GM21528 (cell line): ENCODE data around the gene NYNRIN.
"Not testable (repeated sequence)": the region's sequence is repeated elsewhere in the genome, so short reads cannot be mapped to it uniquely, and the experiment has no call there.

Source experiments
- ATAC-seq: cut with Tn5 transposase; IDR thresholded peaks from one replicate; pipeline ENCODE4 v1.9.1; 2021; ENCODE audit warnings: mild to moderate bottlenecking, moderate library complexity; ENCODE audit not compliant: unreplicated experiment, low FRiP score

Gene NYNRIN

GRCh38 chr14:24398653-24399446, at the start of gene NYNRIN:
TSS of gene NYNRIN (plus strand) at chr14:24399003. CDS start at chr14:24399247, 244 bp downstream.
- ATAC-seq = no peak

DNA sequence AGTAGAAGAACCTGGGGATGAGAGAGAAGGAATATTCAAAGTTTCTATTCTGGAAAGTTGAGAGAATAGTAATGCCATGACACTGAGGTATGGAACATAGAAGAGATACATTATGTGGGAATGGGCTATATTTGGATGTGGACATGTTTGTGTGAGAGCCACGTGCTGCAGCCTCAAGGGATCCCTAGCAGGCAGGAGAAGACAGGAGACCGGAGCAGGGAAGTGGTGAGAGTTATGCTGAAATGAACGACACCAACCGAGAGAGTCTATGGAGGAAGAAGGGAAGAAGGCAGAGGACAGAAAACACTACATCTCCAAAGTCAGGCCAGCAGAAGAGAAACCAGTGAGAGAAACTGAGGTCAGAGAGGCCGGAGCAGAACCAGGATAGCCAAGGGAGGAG, 49.1 kb upstream of the NYNRIN start:
- no peak for ATAC-seq

DNA sequence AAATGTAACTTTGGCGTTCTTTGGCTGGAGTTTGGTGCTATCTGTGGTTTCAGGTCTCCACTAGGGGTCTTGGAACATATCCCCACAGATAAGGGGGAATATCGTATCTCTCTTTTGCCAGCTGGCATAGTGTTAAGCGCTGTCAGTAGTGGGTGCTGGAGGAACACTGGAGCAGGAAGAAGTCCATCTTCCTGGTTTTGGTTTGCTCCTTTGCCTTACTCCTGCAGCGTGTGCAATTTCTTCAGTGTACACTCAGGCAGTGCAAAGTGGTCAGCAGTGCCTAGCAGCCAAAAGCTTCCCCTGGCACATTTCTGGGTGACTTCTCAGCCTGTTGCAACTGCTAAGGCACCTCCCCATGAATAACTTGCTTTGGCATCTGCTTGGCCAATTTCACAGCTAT, 47.3 kb upstream of the NYNRIN start:
- ATAC-seq = no peak

- ATAC-seq = no peak
These were observed 45.0 kb upstream of the NYNRIN start for GRCh38 chr14:24353559-24354481.

DNA sequence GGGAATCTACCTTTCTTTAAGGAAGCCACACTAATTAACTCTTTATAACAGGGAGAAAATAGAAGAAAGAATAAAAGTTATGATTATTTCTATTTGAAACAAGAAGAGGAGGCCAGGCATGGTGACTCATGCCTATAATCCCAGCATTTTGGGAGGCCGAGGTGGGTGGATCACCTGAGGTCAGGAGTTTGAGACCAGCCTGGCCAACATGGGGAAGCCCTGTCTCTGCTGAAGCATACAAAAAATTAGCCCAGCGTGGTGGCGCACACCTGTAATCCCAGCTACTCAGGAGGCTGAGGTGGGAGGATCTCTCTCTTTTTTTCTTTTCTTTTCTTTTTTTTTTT, 44.3 kb upstream of the NYNRIN start:
- not testable (repeated sequence) for ATAC-seq

DNA sequence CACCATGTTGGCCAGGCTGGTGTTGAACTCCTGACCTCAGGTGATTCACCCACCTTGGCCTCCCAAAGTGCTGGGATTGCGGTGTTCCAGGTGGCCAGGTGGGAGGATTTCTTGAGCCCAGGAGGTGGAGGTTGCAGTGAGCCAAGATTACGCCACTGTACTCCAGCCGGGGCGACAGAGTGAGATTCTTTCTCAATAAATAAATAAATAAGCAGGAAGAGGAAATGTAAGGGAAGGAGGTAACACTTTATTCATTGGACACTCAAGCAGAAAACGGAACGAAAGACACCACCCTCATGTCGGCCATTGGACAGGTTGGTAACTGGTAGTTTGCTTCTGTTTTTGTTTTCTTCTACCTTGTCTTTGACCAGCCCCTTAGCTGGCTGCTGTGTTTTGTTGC, 43.8 kb upstream of the NYNRIN start:
- ATAC-seq = no peak

- no peak for ATAC-seq
These were observed 42.6 kb upstream of the NYNRIN start for GRCh38 chr14:24356208-24356607.

GRCh38 chr14:24360281-24360680, 38.5 kb upstream of the NYNRIN start:
- no peak for ATAC-seq

DNA sequence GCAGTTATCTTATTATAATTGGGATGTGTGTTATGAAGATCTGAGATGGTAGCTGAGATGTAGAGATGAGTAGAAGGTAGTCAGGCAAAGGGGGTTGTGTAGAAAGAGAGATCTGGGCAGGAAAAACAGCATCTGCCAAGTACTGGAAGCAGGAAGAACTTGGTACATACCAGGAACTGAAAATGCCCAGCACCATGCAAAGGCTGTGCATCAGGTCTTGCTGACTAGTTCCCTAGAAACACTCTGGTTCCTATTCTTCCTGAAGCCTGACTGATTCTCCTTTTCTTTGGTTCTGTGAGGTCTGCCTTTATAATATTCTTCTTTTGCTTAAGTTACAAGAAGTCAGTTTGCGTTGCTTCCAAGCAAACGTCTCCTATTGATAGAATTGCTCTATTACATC, 37.5 kb upstream of the NYNRIN start:
- no peak for ATAC-seq

GRCh38 chr14:24362241-24362960, 36.4 kb upstream of the NYNRIN start:
- ATAC-seq = no peak

DNA sequence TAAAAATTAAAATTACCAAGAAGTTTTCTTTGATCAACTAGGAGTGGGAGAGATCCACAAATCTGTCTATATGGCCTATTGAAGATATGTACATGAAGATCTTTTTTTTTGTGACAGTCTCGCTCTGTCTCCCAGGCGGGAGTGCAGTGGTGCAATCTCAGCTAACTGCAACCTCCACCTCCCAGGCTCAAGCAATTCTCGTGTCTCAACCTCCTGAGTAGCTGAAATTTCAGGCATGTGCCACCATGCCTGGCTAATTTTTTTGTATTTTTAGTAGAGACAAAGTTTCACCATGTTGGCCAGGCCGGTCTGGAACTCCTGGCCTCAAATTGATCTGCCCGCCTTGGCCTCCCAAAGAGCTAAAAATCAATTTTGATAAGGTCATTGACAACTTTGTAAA, 35.4 kb upstream of the NYNRIN start:
- ATAC-seq = no peak

DNA sequence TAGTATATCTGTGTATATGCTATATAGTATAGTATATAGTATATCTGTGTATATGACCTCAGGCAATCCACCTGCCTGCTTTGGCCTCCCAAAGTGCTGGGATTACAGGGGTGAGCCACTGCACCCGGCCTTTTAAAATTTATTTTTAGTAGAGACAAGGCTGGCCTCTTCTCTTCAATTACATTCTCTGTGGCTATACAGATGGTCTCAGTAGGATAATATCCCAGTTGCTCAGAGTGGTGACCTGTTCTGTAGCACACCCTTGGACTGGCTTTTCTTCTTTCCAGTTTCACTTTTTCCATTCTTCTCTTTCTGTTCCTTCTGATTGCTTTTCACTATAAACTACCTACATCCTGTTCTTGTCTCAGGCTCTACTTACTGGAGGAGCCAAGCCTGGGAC, 34.0 kb upstream of the NYNRIN start:
- no peak for ATAC-seq

DNA sequence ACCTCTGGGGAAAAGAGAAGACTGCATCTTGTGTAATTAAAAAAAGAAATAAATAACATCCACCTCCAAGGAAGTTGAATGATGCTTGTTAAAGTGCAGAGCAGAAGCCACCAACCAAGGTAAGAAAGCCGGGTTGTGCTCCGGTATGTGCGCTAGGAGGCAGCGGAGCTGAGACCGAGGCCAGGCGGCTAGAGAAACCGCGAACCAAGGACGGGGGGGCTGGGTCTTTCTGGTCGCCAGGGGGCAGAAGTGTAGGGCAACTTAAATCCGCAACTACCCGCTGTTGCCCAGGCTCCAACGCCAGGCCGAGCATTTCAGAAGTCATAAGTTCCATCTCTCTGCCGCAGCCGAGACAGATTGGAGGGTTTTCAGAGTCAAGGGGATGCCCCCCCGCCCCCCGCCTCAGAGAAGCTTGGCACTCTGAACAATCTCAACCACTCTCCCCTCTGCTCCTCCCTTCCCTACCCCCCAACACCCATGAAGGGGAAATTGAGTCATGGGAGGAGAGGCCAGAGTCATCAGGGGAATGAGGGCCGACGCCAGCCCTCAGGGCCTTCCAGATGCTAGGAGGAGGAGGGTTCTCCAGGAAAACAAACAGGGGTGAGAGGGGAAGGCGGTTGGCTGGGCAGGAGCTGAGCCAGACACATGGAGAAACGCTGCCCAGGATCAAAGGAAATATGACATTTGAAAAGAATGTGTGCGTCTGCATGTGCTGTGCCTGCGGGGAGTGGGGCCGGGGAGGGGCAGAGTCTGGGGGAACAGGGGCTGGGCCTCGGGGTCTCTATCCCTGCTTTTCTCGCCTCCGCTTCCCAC, 33.0 kb upstream of the NYNRIN start:
- no peak for ATAC-seq

DNA sequence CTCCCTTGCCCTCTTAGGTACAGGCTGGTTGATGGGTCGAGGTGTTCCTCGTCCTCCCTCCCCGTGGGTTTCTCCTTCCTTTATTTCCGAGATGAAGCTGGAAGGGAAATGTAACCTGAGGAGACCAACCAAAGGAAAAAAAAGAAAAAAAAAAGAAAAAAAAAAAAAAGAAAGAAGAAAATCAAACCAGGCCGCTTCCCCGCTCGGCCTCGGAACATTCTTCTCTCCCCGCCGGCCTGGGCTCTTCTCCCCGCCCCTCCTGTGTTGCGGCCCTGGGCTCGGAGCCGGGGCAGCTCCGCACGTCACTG, 32.4 kb upstream of the NYNRIN start:
- no peak for ATAC-seq

DNA sequence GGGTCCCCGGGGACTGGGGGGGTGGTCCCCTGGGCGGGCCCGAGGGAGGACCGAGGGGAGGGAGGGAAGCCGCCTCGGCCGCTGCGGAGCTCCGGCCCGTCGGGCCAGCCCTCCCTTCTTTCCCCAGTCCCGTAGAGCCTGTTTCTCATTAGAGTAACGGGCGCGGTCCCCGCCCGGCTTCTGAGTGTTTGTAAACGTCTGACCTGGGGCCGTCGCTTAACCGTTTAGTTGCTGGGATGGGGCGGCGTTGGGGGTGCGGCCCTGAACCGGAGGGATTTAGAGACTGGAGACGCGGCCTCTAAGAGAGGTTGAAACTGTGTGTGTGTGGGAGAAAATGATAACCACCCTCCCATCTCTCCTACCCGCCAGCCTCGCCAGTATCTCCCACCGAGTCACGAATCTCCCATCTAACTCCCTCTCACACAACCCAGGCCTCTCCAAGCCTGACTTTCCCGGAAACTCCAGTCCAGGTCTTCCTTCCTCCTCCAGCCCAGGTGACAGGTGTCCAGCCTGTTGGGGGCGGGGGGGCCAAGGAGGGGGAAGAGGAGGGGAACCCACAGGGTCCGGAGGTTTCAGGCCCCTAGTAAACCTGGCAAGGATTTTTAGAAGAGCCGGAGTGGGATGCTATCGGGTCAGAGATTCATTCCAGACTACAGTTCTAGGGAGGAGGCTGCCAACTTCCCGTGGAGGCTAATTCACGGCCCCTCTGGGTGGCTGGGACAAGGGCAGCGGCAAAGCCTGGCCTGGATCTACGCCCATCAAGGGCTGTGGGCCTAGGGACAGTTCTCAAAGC, 31.9 kb upstream of the NYNRIN start:
- ATAC-seq = peak; percentile 39

DNA sequence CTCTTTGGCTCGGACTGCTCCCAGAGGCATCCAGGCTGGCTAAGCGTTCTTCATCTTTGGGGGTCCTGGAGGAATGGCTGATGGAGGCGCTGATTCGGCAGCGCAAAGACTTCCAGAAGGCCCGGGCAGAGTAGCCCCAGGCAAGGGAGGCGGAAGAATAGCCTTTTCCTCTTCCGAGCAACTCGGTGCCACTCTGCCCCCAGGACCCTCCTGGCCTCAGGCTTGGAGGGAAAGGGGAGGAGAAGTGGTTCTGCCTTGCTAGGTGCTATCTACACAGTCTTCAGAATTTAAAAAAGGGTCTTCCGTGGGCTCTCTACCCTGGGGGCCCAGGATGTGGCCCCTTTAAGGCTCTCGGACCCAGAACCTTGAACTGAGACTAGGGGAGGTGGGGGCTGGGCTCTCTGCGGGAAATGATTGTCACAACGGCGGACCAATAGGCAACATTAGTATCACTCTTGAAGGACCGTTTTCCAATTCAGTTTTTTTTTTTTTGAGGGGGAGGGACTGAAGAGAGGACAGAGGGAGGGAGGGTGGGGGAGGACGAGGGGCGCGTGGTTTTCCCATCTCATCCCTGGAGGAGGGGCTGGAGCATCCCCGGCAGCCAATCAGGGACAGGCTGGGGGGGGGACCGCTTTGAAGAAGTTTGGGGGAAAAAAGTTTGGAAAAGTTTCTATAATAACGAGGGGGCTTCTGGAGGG, 31.1 kb upstream of the NYNRIN start, which contains the start of gene NFATC4:
TSS of gene NFATC4 (plus strand) at position 671 of the 698 bp plus-strand sequence. CDS start 157 bp downstream, outside the sequence.
- peak; percentile 5 for ATAC-seq

DNA sequence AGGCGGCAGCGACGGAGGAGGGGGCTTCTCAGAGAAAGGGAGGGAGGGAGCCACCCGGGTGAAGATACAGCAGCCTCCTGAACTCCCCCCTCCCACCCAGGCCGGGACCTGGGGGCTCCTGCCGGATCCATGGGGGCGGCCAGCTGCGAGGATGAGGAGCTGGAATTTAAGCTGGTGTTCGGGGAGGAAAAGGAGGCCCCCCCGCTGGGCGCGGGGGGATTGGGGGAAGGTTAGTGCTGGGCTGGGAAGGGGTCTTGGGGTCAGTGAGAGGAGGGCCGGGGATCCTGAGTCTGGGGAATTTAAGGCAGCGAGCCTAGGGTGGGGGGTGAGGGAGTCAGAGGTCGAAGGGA, 30.6 kb upstream of the NYNRIN start:
- ATAC-seq = no peak

DNA sequence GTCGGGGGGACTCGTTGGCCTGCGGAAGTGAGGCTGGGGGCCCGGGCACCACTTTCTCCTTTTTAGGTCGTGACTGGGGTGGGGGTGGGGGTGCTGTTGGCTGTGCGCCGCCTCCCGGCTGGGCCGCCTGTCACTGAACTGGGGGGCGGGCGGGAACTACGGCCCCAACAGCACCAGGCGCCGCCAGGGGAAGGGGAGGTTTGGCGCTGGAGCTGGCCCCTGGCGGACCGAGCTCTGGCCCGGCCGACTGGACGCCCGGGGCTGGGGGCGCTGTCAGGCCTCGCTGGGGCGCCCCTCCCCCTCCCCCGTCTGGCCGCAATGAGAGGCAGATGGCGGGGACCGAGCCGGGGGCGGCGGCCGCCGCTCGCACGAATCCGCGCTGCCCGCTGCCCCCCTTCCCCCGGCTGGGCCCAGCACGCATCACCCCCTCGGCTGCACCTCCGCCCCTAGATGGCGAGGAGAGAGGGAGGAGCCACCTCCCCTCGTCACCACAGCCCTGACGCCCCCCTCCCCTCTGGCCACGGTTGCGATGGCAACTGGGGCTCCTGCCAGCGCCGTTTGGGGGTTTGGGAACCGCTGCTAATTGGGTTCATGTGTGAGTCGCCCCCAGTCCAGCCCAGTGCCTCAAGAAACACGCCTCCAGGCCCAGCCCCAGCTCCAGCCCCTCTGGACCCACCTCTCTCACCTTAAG, 30.1 kb upstream of the NYNRIN start:
- ATAC-seq = no peak
